PC-3 (cell line): ENCODE measurements around the gene ETHE1. TPM values are rescaled to one million over a fixed set of nuclear protein-coding genes. Genes with fewer than 3 reads are reported as not detected.
A peak's percentile ranks its signal among the peaks of the same experiment; 100 is the strongest.

Source experiments
- ATAC-seq: fragments of 200-7000 bp; cut with Tn5 transposase; 2 replicates; pipeline ENCODE4 v1.9.1; 2020; ENCODE audit warnings: mild to moderate bottlenecking, moderate library complexity
- BruUV-seq: library from RNA; stranded (reverse); fragments of 400-500 nt; replicated peaks from 2 replicates; lab custom pipeline; 2021; lab: Mats Ljungman, UMichigan
- CTCF ChIA-PET: fragments of 300-600 bp; sonication (Branson Sonifier 250); formaldehyde crosslinking; loops from one replicate; lab custom pipeline; 2022; ENCODE audit warnings: antibody characterized with exemption; lab: Charles Lee
- POLR2A ChIA-PET: fragments of 300-600 bp; sonication (Branson Sonifier 250); formaldehyde crosslinking; loops from one replicate; lab custom pipeline; 2022; ENCODE audit warnings: antibody characterized with exemption; ENCODE audit not compliant: unreplicated experiment; lab: Charles Lee
- DNase-seq: peaks from one replicate; pipeline ENCODE4 v3.0.0-alpha.2; 2015
- H2AFZ ChIP-seq: fragments of 300-600 bp; sonication (generic); 2 replicates; pipeline ENCODE4 v1.6.0; 2016; ENCODE audit warnings: antibody characterized with exemption, low read length
- H3F3A ChIP-seq: fragments of 300-600 bp; sonication (generic); one replicate; pipeline ENCODE4 v1.6.0; 2017; ENCODE audit warnings: antibody characterized with exemption, low read length, control low read depth, mild to moderate bottlenecking; ENCODE audit not compliant: unreplicated experiment
- H3K27ac ChIP-seq: fragments of 300-600 bp; sonication (generic); 2 replicates; pipeline ENCODE4 v1.5.1; 2016; ENCODE audit warnings: mild to moderate bottlenecking, low read length
- H3K27me3 ChIP-seq: fragments of 300-600 bp; sonication (generic); 2 replicates; pipeline ENCODE4 v1.6.1; 2016; ENCODE audit warnings: low read length, mixed read lengths
- H3K36me3 ChIP-seq: fragments of 300-600 bp; sonication (generic); 2 replicates; pipeline ENCODE4 v1.6.1; 2016; ENCODE audit warnings: low read depth, mixed run types, low read length, mixed read lengths
- H3K4me1 ChIP-seq: fragments of 300-600 bp; sonication (generic); 2 replicates; pipeline ENCODE4 v1.5.1; 2016; ENCODE audit warnings: low read length; ENCODE audit not compliant: insufficient read depth
- H3K4me2 ChIP-seq: fragments of 300-600 bp; sonication (generic); 2 replicates; pipeline ENCODE4 v1.6.0; 2016; ENCODE audit warnings: low read length
- H3K4me3 ChIP-seq: fragments of 300-600 bp; sonication (generic); 2 replicates; pipeline ENCODE4 v1.5.1; 2016; ENCODE audit warnings: mild to moderate bottlenecking, low read length, mixed read lengths
- H3K79me2 ChIP-seq: fragments of 300-600 bp; sonication (generic); 2 replicates; pipeline ENCODE4 v1.6.1; 2017; ENCODE audit warnings: low read length, mixed read lengths
- H3K9ac ChIP-seq: fragments of 300-600 bp; sonication (generic); 2 replicates; pipeline ENCODE4 v1.6.0; 2016; ENCODE audit warnings: mild to moderate bottlenecking, low read length
- H3K9me2 ChIP-seq: fragments of 300-600 bp; sonication (generic); replicated peaks from 2 replicates; pipeline ENCODE4 v1.6.1; 2016; ENCODE audit warnings: mixed run types, low read length, mixed read lengths
- H3K9me3 ChIP-seq: fragments of 300-600 bp; sonication (generic); 2 replicates; pipeline ENCODE4 v1.6.1; 2016; ENCODE audit warnings: low read length, mixed read lengths
- H4K20me1 ChIP-seq: fragments of 300-600 bp; sonication (generic); 2 replicates; pipeline ENCODE4 v1.6.1; 2016; ENCODE audit warnings: low read length, mixed read lengths
- CTCF ChIP-seq: fragments of 300-600 bp; sonication (generic); conservative IDR thresholded peaks from 2 replicates; pipeline ENCODE4 v1.5.1; 2017; ENCODE audit warnings: antibody characterized with exemption, low read depth, mild to moderate bottlenecking, low read length
- EZH2 ChIP-seq: fragments of 300-600 bp; sonication (generic); IDR thresholded peaks from one replicate; pipeline ENCODE4 v1.6.1; 2017; ENCODE audit warnings: antibody characterized with exemption, mild to moderate bottlenecking, low read length; ENCODE audit not compliant: unreplicated experiment
- EZH2phosphoT487 ChIP-seq: fragments of 300-600 bp; sonication (generic); IDR thresholded peaks from 2 replicates; pipeline ENCODE4 v1.6.1; 2018; ENCODE audit warnings: mild to moderate bottlenecking, antibody characterized with exemption, low read length, borderline replicate concordance
- intact Hi-C: fragments of 100-400 bp; cut with micrococcal nuclease; formaldehyde crosslinking; loops from 2 replicates; pipeline ENCODE4 v1.9.0; 2023
- total RNA-seq: library from RNA; depleted of rRNA; stranded (reverse); fragments of >200 nt; gene quantifications from 2 replicates; pipeline ENCODE4 v1.2.3, GENCODE V29; 2014

ETHE1 gene
- total RNA-seq, 1 experiment from 2014 or later: 34.2 TPM

GRCh38 chr19:43502419-43502976, 24.5 kb downstream of the ETHE1 start:
- H3K36me3 ChIP-seq: no peaks in the 10 kb centered on the region

GRCh38 chr19:43501661-43502418, 25.2 kb downstream of the ETHE1 start:
- Histone ChIP-seq H3K27me3 (no peaks in the 10 kb centered on the region), H3K9me3 (no peaks in the 10 kb centered on the region), H3K4me3 (no peak overlapping the region), H3K79me2 (no peaks in the 10 kb centered on the region), H3K4me1 (0 out of 2 replicates have a peak, but pooled peaks cover 9% of the 10 kb centered on the region), H3F3A (no peaks in the 10 kb centered on the region), H3K36me3 (no peaks in the 10 kb centered on the region), H2AFZ (no peak overlapping the region), H3K27ac (no peak overlapping the region), H3K4me2 (no peak overlapping the region), H3K9ac (no peak overlapping the region), H4K20me1 (no peaks in the 10 kb centered on the region), H3K9me2 (no peaks in the 10 kb centered on the region)
- intact Hi-C loops: loop anchor here (5.0 kb wide), 2 partner anchors 40 to 55 kb away; no protein-coding TSS in a partner anchor
- ChIA-PET CTCF (interaction anchor here (0.6 kb wide), 1 partner anchor 39 kb away, joined by 4 read pairs; no protein-coding TSS in a partner anchor), POLR2A (no interaction called here)
- no peak for DNase-seq
- no peak for TF ChIP-seq EZH2
- no peak for TF ChIP-seq CTCF
- TF ChIP-seq EZH2phosphoT487: no peak
- no peak for ATAC-seq
- BruUV-seq: no TSS peak

More at GRCh38 chr19:43502419-43502976, 24.5 kb downstream of the ETHE1 start:
- no peak overlapping the region; the same call in 1 of the 2 replicates for H3K4me3 ChIP-seq
- BruUV-seq: no TSS peak
- DNase-seq (no peak), ATAC-seq (no peak)
- ChIA-PET CTCF (interaction anchor here (0.6 kb wide), 1 partner anchor 40 kb away, joined by 4 read pairs; no protein-coding TSS in a partner anchor), POLR2A (no interaction called here)
- H3K9ac ChIP-seq: no peak overlapping the region
- 0 out of 2 replicates have a peak, but pooled peaks cover 9% of the 10 kb centered on the region for H3K4me1 ChIP-seq
- H2AFZ ChIP-seq: no peak overlapping the region
- H3K27me3 ChIP-seq: no peaks in the 10 kb centered on the region
- H3K9me3 ChIP-seq: no peaks in the 10 kb centered on the region
- H3K4me2 ChIP-seq: peak overlapping the region; percentile 97; the same call in 1 of the 2 replicates
- no peak overlapping the region for H3K27ac ChIP-seq
- TF ChIP-seq EZH2 (no peak), CTCF (no peak), EZH2phosphoT487 (no peak)
- H4K20me1 ChIP-seq: no peaks in the 10 kb centered on the region
- intact Hi-C loops: loop anchor here (5.0 kb wide), 2 partner anchors 40 to 55 kb away; no protein-coding TSS in a partner anchor
- no peaks in the 10 kb centered on the region for H3K9me2 ChIP-seq
- H3F3A ChIP-seq: no peaks in the 10 kb centered on the region
- H3K79me2 ChIP-seq: no peaks in the 10 kb centered on the region
